GM12865 (cell line): ENCODE measurements around the gene DEAF1.

ENCODE experiments used
- DNase-seq: peaks from one replicate; pipeline ENCODE4 v3.0.0; 2010; ENCODE audit warnings: low read depth
- H3K4me3 ChIP-seq: 2 replicates; pipeline ENCODE4 v1.5.1; 2011; ENCODE audit warnings: mild to moderate bottlenecking, low read depth, low read length, control low read depth
- TF ChIP-seq, protein P1 (sequence below): IDR thresholded peaks from 2 replicates; pipeline ENCODE4 v1.5.1; 2011; ENCODE audit warnings: low read length, control low read depth, low read depth, inconsistent platforms; ENCODE audit not compliant: insufficient read depth; ENCODE audit errors: missing control alignments

DEAF1 gene

GRCh38 chr11:673866-674265 is 21.2 kb downstream of the DEAF1 start:
- no peak for DNase-seq
- H3K4me3 ChIP-seq: no peak overlapping the region
- TF ChIP-seq, protein P1, sequence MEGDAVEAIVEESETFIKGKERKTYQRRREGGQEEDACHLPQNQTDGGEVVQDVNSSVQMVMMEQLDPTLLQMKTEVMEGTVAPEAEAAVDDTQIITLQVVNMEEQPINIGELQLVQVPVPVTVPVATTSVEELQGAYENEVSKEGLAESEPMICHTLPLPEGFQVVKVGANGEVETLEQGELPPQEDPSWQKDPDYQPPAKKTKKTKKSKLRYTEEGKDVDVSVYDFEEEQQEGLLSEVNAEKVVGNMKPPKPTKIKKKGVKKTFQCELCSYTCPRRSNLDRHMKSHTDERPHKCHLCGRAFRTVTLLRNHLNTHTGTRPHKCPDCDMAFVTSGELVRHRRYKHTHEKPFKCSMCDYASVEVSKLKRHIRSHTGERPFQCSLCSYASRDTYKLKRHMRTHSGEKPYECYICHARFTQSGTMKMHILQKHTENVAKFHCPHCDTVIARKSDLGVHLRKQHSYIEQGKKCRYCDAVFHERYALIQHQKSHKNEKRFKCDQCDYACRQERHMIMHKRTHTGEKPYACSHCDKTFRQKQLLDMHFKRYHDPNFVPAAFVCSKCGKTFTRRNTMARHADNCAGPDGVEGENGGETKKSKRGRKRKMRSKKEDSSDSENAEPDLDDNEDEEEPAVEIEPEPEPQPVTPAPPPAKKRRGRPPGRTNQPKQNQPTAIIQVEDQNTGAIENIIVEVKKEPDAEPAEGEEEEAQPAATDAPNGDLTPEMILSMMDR: no peak

GRCh38 chr11:665704-666281 is 29.2 kb downstream of the DEAF1 start:
- DNase-seq: no peak
- TF ChIP-seq, protein P1: no peak
- no peak overlapping the region for H3K4me3 ChIP-seq

- TF ChIP-seq, protein P1: no peak
- H3K4me3 ChIP-seq: no peak overlapping the region
- no peak for DNase-seq
Measured at GRCh38 chr11:665062-665703, 29.8 kb downstream of the DEAF1 start.

DNA sequence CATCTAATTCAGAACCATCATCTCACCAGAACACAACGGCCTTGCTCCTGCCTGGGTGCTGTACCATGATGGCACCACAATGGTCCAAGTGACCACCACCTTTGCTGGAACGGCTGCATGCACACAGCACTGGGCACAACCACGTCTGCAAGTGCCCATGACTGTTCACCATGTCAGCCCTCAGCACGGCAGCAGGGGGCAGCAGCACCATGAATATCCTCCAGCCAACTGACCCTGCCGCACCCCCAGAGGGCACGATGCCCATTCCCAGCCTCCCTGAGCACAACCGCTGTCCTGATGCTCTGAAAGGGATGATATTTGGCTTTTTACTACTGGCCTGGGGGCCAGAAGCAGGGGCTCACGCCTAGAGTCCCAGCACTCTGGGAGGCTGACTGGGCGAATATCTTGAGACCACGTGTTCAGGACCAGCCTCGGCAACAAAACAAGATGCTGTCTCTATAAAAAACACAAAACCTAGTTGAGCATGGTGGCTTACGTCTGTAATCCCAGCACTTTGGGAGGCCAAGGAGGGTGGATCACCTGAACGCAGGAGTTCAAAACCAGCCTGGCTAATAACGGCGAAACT is 32.2 kb downstream of the DEAF1 start:
- TF ChIP-seq, protein P1: peak; percentile 81
- H3K4me3 ChIP-seq: no peak overlapping the region
- peak; percentile 63 for DNase-seq

DNA sequence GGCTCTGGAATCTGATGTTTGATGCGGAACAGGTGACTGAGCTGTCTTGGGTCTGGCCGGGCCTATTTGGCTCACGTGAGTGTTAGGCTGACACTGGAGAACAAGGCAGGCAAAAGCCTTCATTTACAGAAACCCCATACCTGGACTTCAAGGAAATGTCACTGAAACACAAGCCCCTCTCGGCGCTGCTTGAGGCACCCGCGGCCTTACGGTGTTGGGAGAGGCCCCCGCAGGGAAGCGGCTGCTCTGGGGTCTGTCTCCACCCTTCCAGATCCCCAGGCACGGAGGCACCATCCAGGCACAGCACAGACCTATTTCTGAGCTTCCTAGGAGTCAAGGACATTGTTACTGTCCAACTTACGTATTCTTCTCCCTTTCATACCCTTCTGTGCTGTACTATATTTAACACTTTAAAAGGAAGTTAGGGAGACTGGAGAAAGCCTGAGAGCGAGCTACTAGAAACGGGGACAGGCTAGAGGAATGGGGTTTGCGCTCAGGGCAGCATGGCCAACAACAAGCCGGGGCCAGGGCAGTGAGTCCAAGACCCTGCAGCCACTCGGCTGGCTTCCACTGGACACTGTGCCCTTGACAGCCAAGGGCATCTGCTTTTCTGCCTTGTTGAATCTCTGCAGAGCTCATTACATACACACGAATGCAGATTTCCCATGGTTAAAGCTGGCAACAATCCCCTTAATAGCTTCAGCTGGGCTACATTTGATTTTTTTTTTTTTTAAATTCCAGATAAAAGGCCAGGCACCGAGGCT is 34.2 kb downstream of the DEAF1 start:
- TF ChIP-seq, protein P1: no peak
- no peak for DNase-seq
- no peak overlapping the region for H3K4me3 ChIP-seq

- H3K4me3 ChIP-seq: no peak overlapping the region
- DNase-seq: no peak
- TF ChIP-seq, protein P1: no peak
Measured at GRCh38 chr11:660281-660680, 34.7 kb downstream of the DEAF1 start.
